K562 (cell line): Measurements from ENCODE around the gene DNAJB2. TPM values are rescaled to one million over a fixed set of nuclear protein-coding genes. Genes with fewer than 3 reads are reported as not detected.

Experiments
- CEBPG ChIP-seq, 3 experiments: fragments of 200-800 bp in 1 of 3; sonication (Bioruptor generic) in 1 of 3; sonication (generic) in 1 of 3; formaldehyde crosslinking in 1 of 3; IDR thresholded peaks in 2 of 3; conservative IDR thresholded peaks in 1 of 3; 2 replicates each; pipeline versions ENCODE4 v1.6.1 to v1.8.0; 2016 to 2022; ENCODE audit warnings: missing compliant biosample characterization in 2 of 3, missing genetic modification characterization in 2 of 3, mild to moderate bottlenecking in 1 of 3, missing genetic modification reagents in 1 of 3
- CTBP1 ChIP-seq: fragments of 450-650 bp; IDR thresholded peaks from 2 replicates; pipeline ENCODE4 v1.6.1; 2016; ENCODE audit warnings: borderline replicate concordance
- ETV1 ChIP-seq: fragments of 450-650 bp; conservative IDR thresholded peaks from 2 replicates; pipeline ENCODE4 v1.6.1; 2016; ENCODE audit warnings: missing genetic modification characterization, control low read depth, low read depth, missing compliant biosample characterization
- HCFC1 ChIP-seq: IDR thresholded peaks from 2 replicates; pipeline ENCODE4 v1.6.1; 2012; ENCODE audit warnings: low read depth, low read length, improper control_type of control experiment
- HDAC1 ChIP-seq, 2 experiments: fragments of 450-650 bp; IDR thresholded peaks; 2 replicates each; pipeline ENCODE4 v1.6.1; 2016 to 2017; ENCODE audit warnings: inconsistent platforms in 1 of 2, mild to moderate bottlenecking in 1 of 2, moderate library complexity in 1 of 2
- JUND ChIP-seq, 2 experiments: IDR thresholded peaks; 2 replicates in 1 of 2; 3 replicates in 1 of 2; pipeline ENCODE4 v1.6.1; 2011; ENCODE audit warnings: borderline replicate concordance in 2 of 2, low read depth in 2 of 2, low read length in 2 of 2, improper control_type of control experiment in 1 of 2, missing biosample characterization in 1 of 2, missing genetic modification characterization in 1 of 2, missing genetic modification reagents in 1 of 2
- KAT7 ChIP-seq: sonication (generic); formaldehyde crosslinking; IDR thresholded peaks from 2 replicates; pipeline ENCODE4 v1.8.0; 2022; ENCODE audit warnings: missing genetic modification reagents, mild to moderate bottlenecking, borderline replicate concordance
- KDM2B ChIP-seq: fragments of 250-450 bp; sonication (Bioruptor Pico); IDR thresholded peaks from 2 replicates; pipeline ENCODE4 v1.8.0; 2021; ENCODE audit warnings: mild to moderate bottlenecking, moderate library complexity
- PML ChIP-seq: IDR thresholded peaks from 2 replicates; pipeline ENCODE4 v1.6.1; 2012; ENCODE audit warnings: low read length, inconsistent platforms
- PTTG1 ChIP-seq: fragments of 450-650 bp; IDR thresholded peaks from 2 replicates; pipeline ENCODE4 v1.6.1; 2016; ENCODE audit warnings: low read depth, mild to moderate bottlenecking, missing genetic modification characterization, missing compliant biosample characterization
- RCOR1 ChIP-seq, 2 experiments: IDR thresholded peaks; 2 replicates each; pipeline ENCODE4 v1.6.1; 2012; ENCODE audit warnings: low read depth in 2 of 2, low read length in 2 of 2, borderline replicate concordance in 1 of 2, improper control_type of control experiment in 1 of 2
- SMARCE1 ChIP-seq: fragments of 450-650 bp; IDR thresholded peaks from 2 replicates; pipeline ENCODE4 v1.7.1; 2016; ENCODE audit warnings: mild to moderate bottlenecking
- ZBTB9 ChIP-seq: fragments of 450-650 bp; formaldehyde crosslinking; IDR thresholded peaks from 2 replicates; pipeline ENCODE4 v1.4.0; 2020; ENCODE audit warnings: mild to moderate bottlenecking, moderate library complexity
- ZNF121 ChIP-seq: sonication (generic); formaldehyde crosslinking; conservative IDR thresholded peaks from 2 replicates; pipeline ENCODE4 v1.8.0; 2022; ENCODE audit warnings: missing genetic modification reagents
- ZNF3 ChIP-seq: fragments of 250-450 bp; sonication (Bioruptor Pico); IDR thresholded peaks from 2 replicates; pipeline ENCODE4 v1.5.0; 2021; ENCODE audit warnings: mild to moderate bottlenecking, moderate library complexity
- polyA plus RNA-seq, 8 experiments: library from polyadenylated mRNA; depleted of rRNA in 4 of 8; stranded (reverse) in 5 of 8; unstranded in 3 of 8; fragments of >200 nt; fragmentation: Nextera tagmentation in 2 of 8; fragmentation: Illumina TruSeq in 1 of 8; extraction: Ambion mirVana in 2 of 8; extraction: Trizol in 1 of 8; gene quantifications; 2 replicates each; pipeline versions ENCODE4 v1.2.1 to v1.2.3, GENCODE V29; 2011 to 2014; ENCODE audit warnings: inconsistent platforms in 1 of 8, missing spikeins in 1 of 8
- total RNA-seq, 7 experiments: library from RNA; depleted of rRNA in 6 of 7; stranded (reverse); fragments of >200 nt in 6 of 7; fragmentation: Illumina TruSeq in 2 of 7; extraction: Trizol in 2 of 7; gene quantifications; 2 replicates each; pipeline versions ENCODE4 v1.2.1 to v1.2.3, GENCODE V29; 2011 to 2021; ENCODE audit warnings: low replicate concordance in 1 of 7

Gene DNAJB2
- total and polyA plus RNA-seq, 9 of the 15 experiments (the other 6 are each of a cell fraction or from before 2014, with no cell fraction given): 0.08 to 3.0 (median 2.2) TPM; not detected in 1

GRCh38 chr2:219254590-219255201 is 24.5 kb upstream of the DNAJB2 start (continued):
- TF ChIP-seq HDAC1 (IDR thresholded peaks at IDR 0.05): peak in 1 of 2 experiments; percentile 44; a peak in 1 of 4 replicates
- 0 out of 2 replicates have a peak, but pooled peaks have one; percentile 16 for TF ChIP-seq KAT7 (CRISPR knock-in tag)
- no peak for TF ChIP-seq JUND (IDR thresholded peaks at IDR 0.05; ENCODE audit: borderline replicate concordance, low read depth, low read length)
- TF ChIP-seq JUND (tag; IDR thresholded peaks at IDR 0.05; ENCODE audit: borderline replicate concordance, low read depth, low read length): peak; percentile 33; the same call in 1 of the 3 replicates
- TF ChIP-seq HCFC1: no peak
- 0 out of 4 replicates have a peak, but pooled peaks of 1 of the 2 experiments have one; percentile 37 for TF ChIP-seq RCOR1 (IDR thresholded peaks at IDR 0.05; ENCODE audit: borderline replicate concordance in 1 of 2, low read depth in 2 of 2, low read length in 2 of 2)
- peak; percentile 41; the same call in 1 of the 2 replicates for TF ChIP-seq CTBP1
- TF ChIP-seq KDM2B (CRISPR knock-in tag): no peak
- TF ChIP-seq SMARCE1: peak; percentile 27; the same call in 1 of the 2 replicates
- no peak for TF ChIP-seq CEBPG (CRISPR knock-in tag; IDR thresholded peaks at IDR 0.05)
- TF ChIP-seq CEBPG (tag; conservative IDR thresholded peaks at IDR 0.05 in 1 of 2, IDR thresholded peaks at IDR 0.05 in 1 of 2): 0 out of 4 replicates have a peak, but pooled peaks have one; percentile 11 to 21
- no peak for TF ChIP-seq ZNF121 (CRISPR knock-in tag)
- no peak for TF ChIP-seq ETV1 (tag)
- no peak for TF ChIP-seq ZNF3 (CRISPR knock-in tag)
- TF ChIP-seq PML: no peak
- no peak for TF ChIP-seq PTTG1 (tag)
- TF ChIP-seq ZBTB9: no peak
